IMR-90 (cell line): Measurements from ENCODE around the gene ARF3. TPM values are rescaled to one million over a fixed set of nuclear protein-coding genes. Genes with fewer than 3 reads are reported as not detected.

Source experiments
- ATAC-seq: fragments of 200-7000 bp; cut with Tn5 transposase; 2 replicates; pipeline ENCODE4 v1.9.1; 2020; ENCODE audit warnings: low read depth, mild to moderate bottlenecking, moderate library complexity
- BruUV-seq: library from RNA; stranded (reverse); fragments of 400-500 nt; replicated peaks from 2 replicates; lab custom pipeline; 2021; lab: Mats Ljungman, UMichigan
- CTCF ChIA-PET: fragments of 300-600 bp; formaldehyde crosslinking; extraction: SDS; loops from one replicate; lab custom pipeline; 2021; ENCODE audit warnings: antibody characterized with exemption; lab: Yijun Ruan, JAX
- POLR2A ChIA-PET: fragments of 300-600 bp; sonication (Branson Sonifier 250); formaldehyde crosslinking; loops from one replicate; lab custom pipeline; 2022; ENCODE audit warnings: antibody characterized with exemption; ENCODE audit not compliant: unreplicated experiment; lab: Charles Lee
- DNase-seq: peaks from one replicate; pipeline ENCODE4 v3.0.0; 2013
- H2AFZ ChIP-seq: replicated peaks from 2 replicates; pipeline ENCODE3; 2013; ENCODE audit warnings: low read length, mild to moderate bottlenecking; ENCODE audit not compliant: poor library complexity
- H2AK5ac ChIP-seq: 2 replicates; pipeline ENCODE4 v1.6.1; 2013; ENCODE audit warnings: low read depth, low read length, inconsistent platforms
- H2AK9ac ChIP-seq: replicated peaks from 2 replicates; pipeline ENCODE3; 2013; ENCODE audit warnings: mild to moderate bottlenecking, low read depth, low read length, moderate library complexity; ENCODE audit not compliant: poor library complexity
- H2BK120ac ChIP-seq: 2 replicates; pipeline ENCODE4 v1.6.1; 2013; ENCODE audit warnings: low read depth, low read length, inconsistent platforms
- H2BK15ac ChIP-seq: 3 replicates; pipeline ENCODE4 v1.6.1; 2013; ENCODE audit warnings: low read depth, low read length, inconsistent platforms
- H2BK20ac ChIP-seq: 2 replicates; pipeline ENCODE4 v1.6.1; 2013; ENCODE audit warnings: low read depth, mild to moderate bottlenecking, inconsistent platforms, low read length, moderate library complexity
- H2BK5ac ChIP-seq: 2 replicates; pipeline ENCODE4 v1.6.1; 2013; ENCODE audit warnings: mild to moderate bottlenecking, low read depth, low read length, inconsistent platforms; ENCODE audit not compliant: poor library complexity, severe bottlenecking
- H3K14ac ChIP-seq: replicated peaks from 2 replicates; pipeline ENCODE4 v1.6.1; 2013; ENCODE audit warnings: low read depth, low read length, inconsistent platforms
- H3K18ac ChIP-seq: 2 replicates; pipeline ENCODE4 v1.6.1; 2013; ENCODE audit warnings: low read depth, low read length, control low read depth
- H3K23ac ChIP-seq: 2 replicates; pipeline ENCODE4 v1.6.1; 2013; ENCODE audit warnings: low read depth, low read length, inconsistent platforms
- H3K27ac ChIP-seq: 2 replicates; pipeline ENCODE4 v1.5.1; 2013; ENCODE audit warnings: mild to moderate bottlenecking, control low read depth, low read length; ENCODE audit not compliant: insufficient read depth
- H3K27me3 ChIP-seq: 2 replicates; pipeline ENCODE4 v1.6.1; 2013; ENCODE audit warnings: low read length; ENCODE audit not compliant: control insufficient read depth, insufficient read depth
- H3K36me3 ChIP-seq: 2 replicates; pipeline ENCODE4 v1.6.1; 2013; ENCODE audit warnings: low read length, mixed read lengths; ENCODE audit not compliant: control insufficient read depth, insufficient read depth
- H3K4ac ChIP-seq: 2 replicates; pipeline ENCODE4 v1.6.1; 2013; ENCODE audit warnings: low read depth, low read length, inconsistent platforms
- H3K4me1 ChIP-seq: 2 replicates; pipeline ENCODE4 v1.6.1; 2013; ENCODE audit warnings: low read length, mixed read lengths; ENCODE audit not compliant: control insufficient read depth, insufficient read depth
- H3K4me2 ChIP-seq: 2 replicates; pipeline ENCODE4 v1.6.1; 2013; ENCODE audit warnings: low read depth, mild to moderate bottlenecking, control low read depth, low read length, moderate library complexity
- H3K4me3 ChIP-seq: 2 replicates; pipeline ENCODE4 v1.5.1; 2013; ENCODE audit warnings: low read depth, mild to moderate bottlenecking, control low read depth, low read length, moderate library complexity; ENCODE audit not compliant: insufficient read depth
- H3K56ac ChIP-seq: 2 replicates; pipeline ENCODE4 v1.6.1; 2013; ENCODE audit warnings: low read length, inconsistent platforms; ENCODE audit not compliant: insufficient read depth; ENCODE audit errors: extremely low read depth
- H3K79me1 ChIP-seq, 2 experiments: 2 replicates each; pipeline ENCODE4 v1.6.1; 2013; ENCODE audit warnings: low read length in 2 of 2, inconsistent platforms in 1 of 2, low read depth in 1 of 2
- H3K9ac ChIP-seq: 2 replicates; pipeline ENCODE4 v1.6.1; 2013; ENCODE audit warnings: low read depth, low read length, control low read depth
- H3K9me1 ChIP-seq: 2 replicates; pipeline ENCODE4 v1.6.1; 2013; ENCODE audit warnings: low read length, inconsistent platforms; ENCODE audit not compliant: insufficient read depth
- H3K9me3 ChIP-seq: 2 replicates; pipeline ENCODE4 v1.6.1; 2013; ENCODE audit warnings: low read length; ENCODE audit not compliant: control insufficient read depth, insufficient read depth
- H4K20me1 ChIP-seq: 2 replicates; pipeline ENCODE4 v1.6.1; 2013; ENCODE audit warnings: low read length, inconsistent platforms; ENCODE audit not compliant: insufficient read depth
- H4K5ac ChIP-seq: 2 replicates; pipeline ENCODE4 v1.6.1; 2013; ENCODE audit warnings: mild to moderate bottlenecking, low read depth, low read length, control low read depth
- H4K8ac ChIP-seq, 2 experiments: 2 replicates each; pipeline ENCODE4 v1.6.1; 2013; ENCODE audit warnings: low read depth in 2 of 2, low read length in 2 of 2, control low read depth in 1 of 2, inconsistent platforms in 1 of 2
- H4K91ac ChIP-seq: 2 replicates; pipeline ENCODE4 v1.6.1; 2013; ENCODE audit warnings: low read depth, low read length, inconsistent platforms; ENCODE audit not compliant: insufficient read depth
- BHLHE40 ChIP-seq: fragments of 150-350 bp; IDR thresholded peaks from 2 replicates; pipeline ENCODE4 v1.6.1; 2016; ENCODE audit warnings: mild to moderate bottlenecking, low read depth, low read length
- CEBPB ChIP-seq: IDR thresholded peaks from 2 replicates; pipeline ENCODE4 v1.6.1; 2012; ENCODE audit warnings: low read depth, low read length, improper control_type of control experiment
- CHD1 ChIP-seq: IDR thresholded peaks from 2 replicates; pipeline ENCODE4 v1.6.1; 2012; ENCODE audit warnings: low read depth, low read length, improper control_type of control experiment
- MAFK ChIP-seq: IDR thresholded peaks from 2 replicates; pipeline ENCODE4 v1.6.1; 2012; ENCODE audit warnings: low read depth, low read length, improper control_type of control experiment
- MAZ ChIP-seq: IDR thresholded peaks from 2 replicates; pipeline ENCODE4 v1.6.1; 2012; ENCODE audit warnings: low read depth, mild to moderate bottlenecking, low read length, improper control_type of control experiment, moderate library complexity, borderline replicate concordance
- MXI1 ChIP-seq: IDR thresholded peaks from 2 replicates; pipeline ENCODE4 v1.6.1; 2012; ENCODE audit warnings: low read depth, mild to moderate bottlenecking, low read length, moderate library complexity, borderline replicate concordance
- POLR2A ChIP-seq: IDR thresholded peaks from 2 replicates; pipeline ENCODE4 v1.6.1; 2012; ENCODE audit warnings: mild to moderate bottlenecking, low read depth, low read length
- RAD21 ChIP-seq: IDR thresholded peaks from 2 replicates; pipeline ENCODE4 v1.6.1; 2012; ENCODE audit warnings: low read length, improper control_type of control experiment
- RCOR1 ChIP-seq: IDR thresholded peaks from 2 replicates; pipeline ENCODE4 v1.6.1; 2012; ENCODE audit warnings: mild to moderate bottlenecking, low read length, improper control_type of control experiment; ENCODE audit not compliant: insufficient replicate concordance
- RFX5 ChIP-seq: IDR thresholded peaks from 2 replicates; pipeline ENCODE4 v1.8.0; 2012; ENCODE audit warnings: low read depth, mild to moderate bottlenecking, low read length, moderate library complexity
- SMC3 ChIP-seq: fragments of 150-350 bp; IDR thresholded peaks from 2 replicates; pipeline ENCODE4 v1.6.1; 2016; ENCODE audit warnings: low read depth, mild to moderate bottlenecking, antibody characterized with exemption, low read length, moderate library complexity
- WGBS, 2 experiments: methylation state at CpG; one replicate each; pipeline versions ENCODE4 v1.1.5 to v1.1.7; 2013; ENCODE audit warnings: missing lambda C conversion rate in 2 of 2; ENCODE audit not compliant: insufficient read length in 1 of 2; ENCODE audit errors: extremely low coverage in 2 of 2; 5-methylcytosine and 5-hydroxymethylcytosine counted together
- dilution Hi-C: fragments of 300-500 bp; cut with HindIII; formaldehyde crosslinking; loops from one replicate; pipeline ENCODE4 v1.14.3; 2018; ENCODE audit warnings: low sequenced_read_pairs; ENCODE audit not compliant: unreplicated experiment
- in situ Hi-C: fragments of 300-500 bp; cut with MboI; formaldehyde crosslinking; loops from 3 replicates; pipeline ENCODE4 v1.14.3; 2019; ENCODE audit warnings: low sequenced_read_pairs, inconsistent platforms, mixed read lengths
- intact Hi-C: fragments of 100-400 bp; cut with micrococcal nuclease; formaldehyde crosslinking; loops from 2 replicates; pipeline ENCODE4 v1.10.0; 2022
- polyA plus RNA-seq, 3 experiments: library from polyadenylated mRNA; depleted of rRNA; stranded (reverse); fragments of >200 nt; gene quantifications; 2 replicates each; pipeline ENCODE4 v1.2.3, GENCODE V29; 2012; ENCODE audit warnings: low replicate concordance in 1 of 3
- total RNA-seq: library from RNA; depleted of rRNA; stranded (reverse); fragments of >200 nt; gene quantifications from 2 replicates; pipeline ENCODE4 v1.2.3, GENCODE V29; 2012
- TF ChIP-seq, protein P1 (sequence below): conservative IDR thresholded peaks from 2 replicates; pipeline ENCODE4 v1.5.1; 2012; ENCODE audit warnings: mild to moderate bottlenecking, low read depth, low read length, improper control_type of control experiment
- TF ChIP-seq, protein P2 (sequence below): fragments of 150-350 bp; IDR thresholded peaks from 2 replicates; pipeline ENCODE4 v1.6.1; 2016; ENCODE audit warnings: low read depth, mild to moderate bottlenecking, low read length, moderate library complexity, borderline replicate concordance

ARF3 gene
- total and polyA plus RNA-seq, 2 of the 4 experiments (the other 2 are of a cell fraction) = 97.7 to 198 TPM

- Histone ChIP-seq H2BK120ac (no peak overlapping the region), H2AFZ (no peak overlapping the region), H3K4ac (no peak overlapping the region), H3K23ac (no peak overlapping the region), H3K79me1 (no peaks in the 10 kb centered on the region), H4K5ac (no peak overlapping the region), H3K14ac (no peak overlapping the region), H2BK15ac (no peak overlapping the region), H3K9me1 (no peaks in the 10 kb centered on the region), H3K4me3 (no peak overlapping the region), H4K20me1 (no peaks in the 10 kb centered on the region), H3K18ac (no peak overlapping the region), H3K4me2 (no peak overlapping the region), H2BK5ac (no peak overlapping the region), H2AK5ac (no peak overlapping the region), H3K56ac (no peak overlapping the region), H3K27ac (no peak overlapping the region), H2BK20ac (no peak overlapping the region), H3K27me3 (no peaks in the 10 kb centered on the region; the same call in none of the 2 replicates), H2AK9ac (no peak overlapping the region), H3K9ac (no peak overlapping the region), H4K8ac (no peak overlapping the region), H3K36me3 (no peaks in the 10 kb centered on the region), H3K4me1 (no peaks in the 10 kb centered on the region; the same call in 1 of the 2 replicates), H3K9me3 (no peaks in the 10 kb centered on the region), H4K91ac (no peak overlapping the region)
- TF ChIP-seq MAZ (no peak), RFX5 (no peak), RCOR1 (no peak), BHLHE40 (no peak), MAFK (no peak), SMC3 (no peak), CEBPB (no peak), RAD21 (no peak), CHD1 (no peak), POLR2A (no peak), MXI1 (no peak)
- TF ChIP-seq, protein P1, sequence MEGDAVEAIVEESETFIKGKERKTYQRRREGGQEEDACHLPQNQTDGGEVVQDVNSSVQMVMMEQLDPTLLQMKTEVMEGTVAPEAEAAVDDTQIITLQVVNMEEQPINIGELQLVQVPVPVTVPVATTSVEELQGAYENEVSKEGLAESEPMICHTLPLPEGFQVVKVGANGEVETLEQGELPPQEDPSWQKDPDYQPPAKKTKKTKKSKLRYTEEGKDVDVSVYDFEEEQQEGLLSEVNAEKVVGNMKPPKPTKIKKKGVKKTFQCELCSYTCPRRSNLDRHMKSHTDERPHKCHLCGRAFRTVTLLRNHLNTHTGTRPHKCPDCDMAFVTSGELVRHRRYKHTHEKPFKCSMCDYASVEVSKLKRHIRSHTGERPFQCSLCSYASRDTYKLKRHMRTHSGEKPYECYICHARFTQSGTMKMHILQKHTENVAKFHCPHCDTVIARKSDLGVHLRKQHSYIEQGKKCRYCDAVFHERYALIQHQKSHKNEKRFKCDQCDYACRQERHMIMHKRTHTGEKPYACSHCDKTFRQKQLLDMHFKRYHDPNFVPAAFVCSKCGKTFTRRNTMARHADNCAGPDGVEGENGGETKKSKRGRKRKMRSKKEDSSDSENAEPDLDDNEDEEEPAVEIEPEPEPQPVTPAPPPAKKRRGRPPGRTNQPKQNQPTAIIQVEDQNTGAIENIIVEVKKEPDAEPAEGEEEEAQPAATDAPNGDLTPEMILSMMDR = no peak
- TF ChIP-seq, protein P2, sequence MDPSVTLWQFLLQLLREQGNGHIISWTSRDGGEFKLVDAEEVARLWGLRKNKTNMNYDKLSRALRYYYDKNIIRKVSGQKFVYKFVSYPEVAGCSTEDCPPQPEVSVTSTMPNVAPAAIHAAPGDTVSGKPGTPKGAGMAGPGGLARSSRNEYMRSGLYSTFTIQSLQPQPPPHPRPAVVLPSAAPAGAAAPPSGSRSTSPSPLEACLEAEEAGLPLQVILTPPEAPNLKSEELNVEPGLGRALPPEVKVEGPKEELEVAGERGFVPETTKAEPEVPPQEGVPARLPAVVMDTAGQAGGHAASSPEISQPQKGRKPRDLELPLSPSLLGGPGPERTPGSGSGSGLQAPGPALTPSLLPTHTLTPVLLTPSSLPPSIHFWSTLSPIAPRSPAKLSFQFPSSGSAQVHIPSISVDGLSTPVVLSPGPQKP = no peak
- ATAC-seq (no peak), DNase-seq (no peak)
- ChIA-PET CTCF (no interaction called here), POLR2A (no interaction called here)
- BruUV-seq = no TSS peak
- dilution Hi-C loops = no loop called here
- WGBS, 2 experiments = no CpG with 5 or more reads among the region's 3 CpGs
- intact Hi-C loops = no loop called here
- in situ Hi-C loops = no loop called here
These were observed 50.0 kb downstream of the ARF3 start for GRCh38 chr12:48907245-48907644.
